Right lobe of liver (tissue), 6 donors: ENCODE results near the gene CHMP4A. TPM values are rescaled to one million over a fixed set of nuclear protein-coding genes. Genes with fewer than 3 reads are reported as not detected.

Source experiments
- ATAC-seq, 4 donors: fragments of 200-7000 bp; cut with Tn5 transposase; one replicate each; pipeline ENCODE4 v1.9.1; 2020; ENCODE audit warnings: mild to moderate bottlenecking in 4 of 4, moderate library complexity in 4 of 4
- DNase-seq, 3 donors: peaks; one replicate each; pipeline ENCODE4 v3.0.0-alpha.2; 2020
- H3K27ac ChIP-seq, 3 donors: fragments of 200-600 bp; one replicate each; pipeline ENCODE4 v1.8.0; 2022
- H3K27me3 ChIP-seq, 2 donors: fragments of 200-600 bp; one replicate each; pipeline ENCODE4 v1.8.0; 2022
- H3K36me3 ChIP-seq, 4 donors: fragments of 200-600 bp; sonication (generic) in 1 of 4; one replicate each; pipeline versions ENCODE4 v1.5.1 to v1.8.0; 2017 to 2022; ENCODE audit warnings: control low read depth in 1 of 4
- H3K4me1 ChIP-seq, 4 donors: fragments of 200-600 bp; sonication (generic) in 1 of 4; one replicate each; pipeline versions ENCODE4 v1.5.1 to v1.8.0; 2017 to 2022; ENCODE audit warnings: control low read depth in 1 of 4
- H3K4me3 ChIP-seq, 3 donors: fragments of 200-600 bp; one replicate each; pipeline ENCODE4 v1.8.0; 2022
- H3K9me3 ChIP-seq, 4 donors: fragments of 200-600 bp; sonication (generic) in 1 of 4; one replicate each; pipeline versions ENCODE4 v1.5.1 to v1.8.0; 2017 to 2022; ENCODE audit warnings: control low read depth in 1 of 4
- POLR2A ChIP-seq: fragments of 450-650 bp; IDR thresholded peaks from one replicate; pipeline ENCODE4 v1.6.1; 2017; ENCODE audit warnings: antibody characterized with exemption, mild to moderate bottlenecking
- WGBS: methylation state at CpG from one replicate; pipeline ENCODE4 v1.1.6; 2018; ENCODE audit warnings: low coverage, low lambda C conversion rate; ENCODE audit not compliant: insufficient coverage; ENCODE audit errors: missing lambda C conversion rate; 5-methylcytosine and 5-hydroxymethylcytosine counted together
- intact Hi-C, 2 donors: fragments of 100-400 bp; cut with DNase I; formaldehyde crosslinking; loops; one replicate each; pipeline versions ENCODE4 v1.11.2 to v1.14.1; 2022
- total RNA-seq, 6 experiments: library from RNA; depleted of rRNA in 2 of 6; stranded (reverse); fragments of >200 nt in 2 of 6; fragmentation: NEBNext Ultra II Directional in 3 of 6; extraction: Animal tissue kit (Norgen Biotek cat#: 25700) in 3 of 6; gene quantifications; one replicate each; pipeline versions ENCODE4 v1.1.0 to v1.2.4, GENCODE V29; 2016 to 2023
- TF ChIP-seq, protein P1 (sequence below), 4 donors: fragments of 200-600 bp in 3 of 4; fragments of 450-650 bp in 1 of 4; IDR thresholded peaks; one replicate each; pipeline versions ENCODE4 v1.5.1 to v1.8.0; 2016 to 2022; ENCODE audit warnings: antibody characterized with exemption in 4 of 4, mild to moderate bottlenecking in 2 of 4
- donor health status: DM: no; HTN: yes; CAD: no.
- donor health status: DM: no; HTN: no; CAD: no.
- donor health status: DM: no; HTN: no; CAD: no.
- donor health status: DM: no; HTN: yes; CAD: no.
- donor health status: DM: no; HTN: yes; CAD: no.

Gene CHMP4A
- total RNA-seq, 6 experiments from 2014 or later, result 11.9 to 28.9 (median 17.1) TPM

DNA sequence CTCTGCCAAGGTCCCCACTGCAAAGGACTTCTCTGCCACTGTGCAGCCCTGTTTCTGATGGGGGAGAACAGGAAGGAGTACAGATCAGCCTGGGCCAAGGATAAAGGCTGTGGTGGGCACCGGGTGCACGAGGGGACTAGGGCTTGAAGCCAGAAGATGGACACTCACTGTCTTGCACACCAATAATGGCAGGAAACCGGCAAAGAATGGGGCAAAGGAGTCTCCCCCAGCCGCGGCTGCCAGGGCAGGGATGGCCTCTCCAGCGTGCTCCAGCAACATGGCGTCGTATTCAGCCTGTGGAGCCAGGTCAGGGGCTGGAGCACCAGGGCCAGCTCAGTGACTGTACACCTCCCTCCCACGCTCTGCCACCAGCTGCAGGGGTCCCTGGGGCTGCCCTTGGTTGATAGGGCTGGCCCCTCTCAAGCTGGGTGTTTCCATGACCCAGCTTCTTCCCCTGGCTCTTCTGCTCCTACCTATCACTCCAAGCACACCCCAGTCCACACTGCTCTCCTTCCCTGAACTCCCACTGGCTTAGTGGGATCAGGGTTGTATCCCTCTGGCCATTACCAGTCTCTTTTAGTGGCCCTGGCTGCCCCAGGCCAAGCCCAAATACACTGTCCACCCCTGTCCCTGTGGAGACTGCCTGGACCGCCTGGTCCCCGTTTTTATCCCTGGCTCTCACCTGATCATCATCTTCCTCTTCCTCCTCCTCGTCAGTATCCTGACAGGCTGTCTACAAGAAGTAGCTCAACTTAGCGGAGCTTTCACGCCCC, 31.0 kb downstream of the CHMP4A start:
- WGBS, result 80% methylated on average over 5 of the region's 14 CpGs
- DNase-seq (no peak), ATAC-seq (no peak)
- TF ChIP-seq POLR2A, result no peak
- TF ChIP-seq, protein P1, sequence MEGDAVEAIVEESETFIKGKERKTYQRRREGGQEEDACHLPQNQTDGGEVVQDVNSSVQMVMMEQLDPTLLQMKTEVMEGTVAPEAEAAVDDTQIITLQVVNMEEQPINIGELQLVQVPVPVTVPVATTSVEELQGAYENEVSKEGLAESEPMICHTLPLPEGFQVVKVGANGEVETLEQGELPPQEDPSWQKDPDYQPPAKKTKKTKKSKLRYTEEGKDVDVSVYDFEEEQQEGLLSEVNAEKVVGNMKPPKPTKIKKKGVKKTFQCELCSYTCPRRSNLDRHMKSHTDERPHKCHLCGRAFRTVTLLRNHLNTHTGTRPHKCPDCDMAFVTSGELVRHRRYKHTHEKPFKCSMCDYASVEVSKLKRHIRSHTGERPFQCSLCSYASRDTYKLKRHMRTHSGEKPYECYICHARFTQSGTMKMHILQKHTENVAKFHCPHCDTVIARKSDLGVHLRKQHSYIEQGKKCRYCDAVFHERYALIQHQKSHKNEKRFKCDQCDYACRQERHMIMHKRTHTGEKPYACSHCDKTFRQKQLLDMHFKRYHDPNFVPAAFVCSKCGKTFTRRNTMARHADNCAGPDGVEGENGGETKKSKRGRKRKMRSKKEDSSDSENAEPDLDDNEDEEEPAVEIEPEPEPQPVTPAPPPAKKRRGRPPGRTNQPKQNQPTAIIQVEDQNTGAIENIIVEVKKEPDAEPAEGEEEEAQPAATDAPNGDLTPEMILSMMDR (IDR thresholded peaks at IDR 0.05), result no peak
- H3K4me3 ChIP-seq, result no peak overlapping the region
- no peak overlapping the region for H3K27ac ChIP-seq
- no peaks in the 10 kb centered on the region for H3K27me3 ChIP-seq
- no peaks in the 10 kb centered on the region for H3K9me3 ChIP-seq
- peaks cover 0 to 23% (median 11%) of the 10 kb centered on the region in 4 donors for H3K4me1 ChIP-seq
- intact Hi-C loops, result no loop called here
- peaks cover 0 to 46% (median 18%) of the 10 kb centered on the region in 4 donors for H3K36me3 ChIP-seq

DNA sequence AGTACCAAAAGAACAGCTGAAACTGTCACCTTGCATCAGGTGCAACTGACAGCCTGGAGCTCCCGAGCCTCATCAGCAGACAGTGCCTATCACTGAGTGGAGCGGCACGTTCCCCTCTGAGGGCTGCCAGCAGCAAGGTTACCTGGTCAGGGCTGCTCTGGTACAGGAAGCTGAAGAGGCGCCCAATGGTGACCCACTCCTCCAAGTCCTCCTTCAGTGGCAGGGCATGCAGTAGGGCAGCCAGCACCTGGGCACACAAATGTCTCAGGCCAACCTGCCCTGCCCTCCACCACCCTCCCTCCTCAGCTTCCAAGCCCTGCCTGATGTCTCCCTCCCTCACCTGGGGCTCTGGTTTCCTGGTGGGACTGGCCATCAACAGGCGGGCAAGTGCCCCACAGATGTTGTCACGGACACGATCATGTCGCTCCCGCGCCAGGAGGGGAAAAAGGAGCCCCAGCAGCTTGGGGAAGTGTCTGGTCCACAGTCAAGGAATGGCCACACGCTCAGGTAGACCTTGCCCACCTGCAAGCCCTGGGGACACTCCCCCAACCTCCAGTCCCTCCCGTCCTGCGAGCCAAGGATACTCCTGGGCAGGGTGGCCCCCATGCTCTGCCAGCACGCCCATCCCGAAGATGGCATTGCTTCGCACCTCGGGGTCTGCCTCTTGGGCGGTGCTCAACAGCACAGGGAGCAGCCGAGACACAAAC, 31.8 kb downstream of the CHMP4A start:
- TF ChIP-seq, protein P1 (IDR thresholded peaks at IDR 0.05), result no peak
- TF ChIP-seq POLR2A, result no peak
- H3K27ac ChIP-seq, result no peak overlapping the region
- no peak for ATAC-seq
- peak in 1 of 3 donors; percentile 52 for DNase-seq
- H3K4me3 ChIP-seq, result no peak overlapping the region
- H3K4me1 ChIP-seq, result peaks cover 0 to 23% (median 11%) of the 10 kb centered on the region in 4 donors
- H3K9me3 ChIP-seq, result no peaks in the 10 kb centered on the region
- H3K27me3 ChIP-seq, result no peaks in the 10 kb centered on the region
- WGBS, result 100% methylated on average over 1 of the region's 19 CpGs
- intact Hi-C loops, result no loop called here
- peaks cover 0 to 47% (median 18%) of the 10 kb centered on the region in 4 donors for H3K36me3 ChIP-seq

DNA sequence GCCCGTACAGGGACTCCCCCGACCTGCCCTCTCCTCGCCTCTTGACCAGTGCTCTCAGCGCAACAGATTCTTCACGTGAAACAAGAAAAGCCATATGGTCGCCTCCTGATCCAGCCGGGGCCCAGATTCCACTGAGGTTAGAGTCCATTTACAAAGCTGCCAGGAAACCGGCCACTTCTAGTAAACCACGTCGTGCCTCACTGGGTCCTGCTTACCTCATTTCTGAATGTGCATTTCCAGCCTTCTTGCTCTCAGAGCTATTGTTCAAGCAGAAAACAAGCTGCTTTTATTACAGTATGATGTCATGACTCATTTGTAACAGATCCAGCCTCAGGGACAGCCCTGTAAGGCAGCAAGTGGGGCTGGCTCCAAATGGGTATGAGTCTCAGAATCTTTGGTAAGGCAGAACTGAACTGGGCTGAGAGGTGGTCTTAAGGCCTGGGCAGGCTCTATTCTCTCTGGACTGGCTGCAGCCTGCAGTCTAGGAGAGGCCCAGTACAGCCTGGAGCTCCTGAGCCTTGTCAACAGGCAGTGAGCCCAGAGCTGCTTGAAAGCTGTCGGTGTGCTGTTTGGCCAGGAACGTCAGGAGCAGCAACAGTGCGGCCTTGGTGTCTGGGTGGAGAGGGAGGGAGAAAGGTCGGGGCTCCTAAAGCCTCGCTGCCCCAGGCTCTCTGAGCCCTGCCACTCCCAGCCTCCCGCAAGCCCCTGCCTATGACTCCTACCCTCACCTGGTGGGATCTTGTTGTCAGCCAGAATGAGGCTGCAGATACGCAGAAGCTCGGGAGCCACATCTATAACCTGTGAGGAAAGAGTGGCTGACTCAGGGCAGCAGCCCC, 33.1 kb downstream of the CHMP4A start:
- DNase-seq (peak; percentile 49 to 83 (median 79)), ATAC-seq (peak; percentile 75 to 87 (median 78))
- H3K9me3 ChIP-seq, result no peaks in the 10 kb centered on the region
- peaks cover 0 to 34% (median 15%) of the 10 kb centered on the region in 4 donors for H3K36me3 ChIP-seq
- H3K27ac ChIP-seq, result peak overlapping the region; percentile 54 to 86 (median 80)
- H3K4me1 ChIP-seq, result peaks cover 0 to 23% (median 11%) of the 10 kb centered on the region in 4 donors
- H3K27me3 ChIP-seq, result no peaks in the 10 kb centered on the region
- 18% methylated on average over 4 of the region's 18 CpGs for WGBS
- no peak overlapping the region for H3K4me3 ChIP-seq
- peak; percentile 16 for TF ChIP-seq POLR2A
- TF ChIP-seq, protein P1 (IDR thresholded peaks at IDR 0.05), result no peak
- intact Hi-C loops, result no loop called here

DNA sequence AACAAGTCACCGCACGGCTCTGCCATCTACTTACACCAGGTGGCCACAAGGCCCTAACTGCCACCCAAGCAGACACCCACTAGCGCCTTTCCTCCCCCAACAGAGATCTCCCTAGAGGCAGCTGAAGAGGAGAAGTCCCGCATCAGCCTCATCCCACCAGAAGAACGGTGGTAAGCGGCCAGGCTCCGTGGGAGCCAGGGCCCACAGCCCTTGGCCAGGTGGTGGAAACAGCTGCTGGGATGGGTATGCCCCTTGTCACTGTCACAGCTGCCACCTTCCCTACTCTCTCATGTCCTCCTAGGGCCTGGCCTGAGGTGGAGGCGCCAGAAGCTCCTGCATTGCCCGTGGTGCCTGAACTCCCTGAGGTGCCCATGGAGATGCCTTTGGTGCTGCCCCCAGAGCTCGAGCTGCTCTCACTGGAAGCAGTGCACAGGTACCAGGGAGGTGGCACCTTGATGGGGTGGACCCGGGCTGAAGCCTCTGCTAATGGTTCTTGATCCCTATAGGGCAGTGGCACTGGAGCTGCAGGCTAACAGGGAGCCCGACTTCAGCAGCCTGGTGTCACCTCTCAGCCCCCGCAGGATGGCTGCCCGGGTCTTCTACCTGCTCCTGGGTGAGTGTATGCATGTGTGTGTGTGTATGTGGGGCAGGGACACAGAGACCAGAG, 33.9 kb downstream of the CHMP4A start:
- Histone ChIP-seq H3K27me3 (no peaks in the 10 kb centered on the region), H3K27ac (peak overlapping the region in 2 of 3 donors; percentile 80 to 86), H3K36me3 (peaks cover 0 to 30% (median 11%) of the 10 kb centered on the region in 4 donors), H3K9me3 (no peaks in the 10 kb centered on the region), H3K4me3 (no peak overlapping the region), H3K4me1 (peaks cover 0 to 23% (median 11%) of the 10 kb centered on the region in 4 donors)
- intact Hi-C loops, result no loop called here
- 93% methylated on average over 3 of the region's 14 CpGs for WGBS
- DNase-seq (no peak), ATAC-seq (peak in 2 of 4 donors; percentile 2 to 4)
- TF ChIP-seq POLR2A, result no peak
- TF ChIP-seq, protein P1 (IDR thresholded peaks at IDR 0.05), result no peak
